Osteoblast (primary cell): ENCODE results near the gene NOS2. TPM values are rescaled to one million over a fixed set of nuclear protein-coding genes. Genes with fewer than 3 reads are reported as not detected.

Experiments
- DNase-seq: peaks from one replicate; pipeline ENCODE4 v3.0.0; 2011; ENCODE audit warnings: low spot score, mixed read lengths; ENCODE audit not compliant: insufficient read length; ENCODE audit errors: missing footprints
- H2AFZ ChIP-seq: 2 replicates; pipeline ENCODE4 v1.6.0; 2011; ENCODE audit warnings: mild to moderate bottlenecking, low read length
- H3K27ac ChIP-seq: 2 replicates; pipeline ENCODE4 v1.5.1; 2011; ENCODE audit warnings: mild to moderate bottlenecking, low read depth, low read length, moderate library complexity
- H3K27me3 ChIP-seq: 2 replicates; pipeline ENCODE4 v1.6.0; 2012; ENCODE audit warnings: mild to moderate bottlenecking, control low read depth, inconsistent platforms, low read length, moderate library complexity; ENCODE audit not compliant: insufficient read depth
- H3K36me3 ChIP-seq: 2 replicates; pipeline ENCODE4 v1.5.1; 2011; ENCODE audit warnings: mild to moderate bottlenecking, low read length, control low read depth, moderate library complexity; ENCODE audit not compliant: insufficient read depth
- H3K4me1 ChIP-seq: 2 replicates; pipeline ENCODE4 v1.5.1; 2011; ENCODE audit warnings: mild to moderate bottlenecking, low read length, control low read depth, moderate library complexity; ENCODE audit not compliant: insufficient read depth
- H3K4me2 ChIP-seq: 2 replicates; pipeline ENCODE4 v1.6.0; 2011; ENCODE audit warnings: mild to moderate bottlenecking, low read length; ENCODE audit not compliant: insufficient read depth
- H3K4me3 ChIP-seq: fragments of 200-600 bp; sonication (generic); 3 replicates; pipeline ENCODE4 v1.5.1; 2012; ENCODE audit warnings: mild to moderate bottlenecking, low read length, inconsistent platforms; ENCODE audit not compliant: insufficient read depth
- H3K79me2 ChIP-seq: 2 replicates; pipeline ENCODE4 v1.6.0; 2012; ENCODE audit warnings: mild to moderate bottlenecking, low read length, control low read depth, inconsistent platforms; ENCODE audit not compliant: insufficient read depth
- H3K9me3 ChIP-seq: 2 replicates; pipeline ENCODE4 v1.5.1; 2011; ENCODE audit warnings: low read depth, low read length, control low read depth
- H4K20me1 ChIP-seq: 2 replicates; pipeline ENCODE4 v1.6.0; 2012; ENCODE audit warnings: mild to moderate bottlenecking, low read length, control low read depth; ENCODE audit not compliant: insufficient read depth
- CTCF ChIP-seq: IDR thresholded peaks from 2 replicates; pipeline ENCODE4 v1.5.1; 2011; ENCODE audit warnings: mild to moderate bottlenecking, low read depth, low read length, moderate library complexity; ENCODE audit errors: extremely low read depth
- total RNA-seq: library from RNA; depleted of rRNA; stranded (reverse); fragments of >200 nt; gene quantifications from 2 replicates; pipeline ENCODE4 v1.2.3, GENCODE V29; 2012

NOS2 gene
- total RNA-seq, 1 donor, result not detected

DNA sequence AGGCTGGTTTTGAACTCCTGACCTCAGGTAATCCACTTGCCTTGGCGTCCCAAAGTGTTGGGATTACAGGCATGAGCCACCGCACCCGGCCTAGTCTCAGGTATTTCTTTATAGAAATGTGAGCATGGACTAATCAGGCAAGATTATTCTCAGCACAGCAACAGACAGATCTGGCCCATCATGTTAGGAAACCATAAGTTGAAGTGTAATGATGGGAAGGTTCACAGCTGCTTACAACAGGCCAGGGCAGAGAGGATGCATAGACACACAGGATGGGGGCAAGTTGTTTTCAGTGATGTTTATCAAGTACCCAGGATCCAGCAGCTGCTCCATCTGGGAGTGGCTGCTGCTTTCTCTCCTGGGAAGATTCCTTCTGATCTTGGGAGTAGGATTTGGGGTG is 16.6 kb upstream of the NOS2 start:
- Histone ChIP-seq H3K27ac (no peak overlapping the region), H3K9me3 (no peaks in the 10 kb centered on the region), H3K36me3 (no peaks in the 10 kb centered on the region), H4K20me1 (no peaks in the 10 kb centered on the region), H3K4me3 (no peak overlapping the region), H3K4me1 (no peaks in the 10 kb centered on the region), H2AFZ (no peak overlapping the region), H3K79me2 (no peaks in the 10 kb centered on the region), H3K4me2 (no peak overlapping the region), H3K27me3 (no peaks in the 10 kb centered on the region)
- DNase-seq, result peak; percentile 37
- no peak for TF ChIP-seq CTCF

DNA sequence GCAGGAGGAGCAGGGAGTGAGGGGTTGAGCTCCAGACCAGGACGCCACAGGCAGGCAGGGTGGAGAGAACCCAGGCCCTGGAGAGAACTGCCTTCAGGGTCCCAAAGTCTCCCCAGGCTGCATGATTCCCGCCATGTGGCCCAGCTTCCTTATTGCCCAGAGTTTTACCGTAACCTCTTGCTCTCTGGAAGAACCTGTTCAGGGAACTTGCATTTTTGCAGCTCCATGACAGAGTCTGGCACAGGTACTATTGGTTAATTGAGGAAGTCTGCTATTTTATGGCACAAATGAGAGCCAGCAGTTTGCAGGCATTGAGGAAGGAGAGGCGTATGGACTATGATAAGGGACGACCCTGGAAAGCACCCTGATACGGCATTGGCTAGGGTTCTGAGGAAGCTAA is 11.6 kb upstream of the NOS2 start:
- Histone ChIP-seq H3K4me2 (no peak overlapping the region), H2AFZ (no peak overlapping the region), H3K4me1 (no peaks in the 10 kb centered on the region), H4K20me1 (no peaks in the 10 kb centered on the region), H3K27me3 (no peaks in the 10 kb centered on the region), H3K79me2 (no peaks in the 10 kb centered on the region), H3K4me3 (no peak overlapping the region), H3K9me3 (no peaks in the 10 kb centered on the region), H3K27ac (no peak overlapping the region), H3K36me3 (no peaks in the 10 kb centered on the region)
- TF ChIP-seq CTCF, result no peak
- no peak for DNase-seq

GRCh38 chr17:27810902-27811557 is 10.7 kb upstream of the NOS2 start:
- Histone ChIP-seq H3K4me2 (no peak overlapping the region), H2AFZ (no peak overlapping the region), H3K27me3 (no peaks in the 10 kb centered on the region), H3K9me3 (no peaks in the 10 kb centered on the region), H3K79me2 (no peaks in the 10 kb centered on the region), H3K27ac (no peak overlapping the region), H3K4me3 (no peak overlapping the region), H3K36me3 (no peaks in the 10 kb centered on the region), H4K20me1 (no peaks in the 10 kb centered on the region), H3K4me1 (no peaks in the 10 kb centered on the region)
- TF ChIP-seq CTCF, result no peak
- DNase-seq, result no peak

- no peak for DNase-seq
- H3K4me3 ChIP-seq, result no peak overlapping the region
- no peak overlapping the region for H3K4me2 ChIP-seq
- no peak overlapping the region for H3K27ac ChIP-seq
- H3K4me1 ChIP-seq, result no peaks in the 10 kb centered on the region
- no peaks in the 10 kb centered on the region for H3K27me3 ChIP-seq
- no peaks in the 10 kb centered on the region for H3K79me2 ChIP-seq
- no peak overlapping the region for H2AFZ ChIP-seq
- no peak for TF ChIP-seq CTCF
- no peaks in the 10 kb centered on the region for H4K20me1 ChIP-seq
- no peaks in the 10 kb centered on the region for H3K9me3 ChIP-seq
- no peaks in the 10 kb centered on the region for H3K36me3 ChIP-seq
These were observed 10.0 kb upstream of the NOS2 start for GRCh38 chr17:27810211-27810901.
